Measurements from ENCODE around the gene DPYD. TPM values are rescaled to one million over a fixed set of nuclear protein-coding genes. Genes with fewer than 3 reads are reported as not detected.

The DPYD gene
- total RNA-seq, 4 donors from 2014 or later, result 35.7 to 65.4 (median 43.7) TPM

DNA sequence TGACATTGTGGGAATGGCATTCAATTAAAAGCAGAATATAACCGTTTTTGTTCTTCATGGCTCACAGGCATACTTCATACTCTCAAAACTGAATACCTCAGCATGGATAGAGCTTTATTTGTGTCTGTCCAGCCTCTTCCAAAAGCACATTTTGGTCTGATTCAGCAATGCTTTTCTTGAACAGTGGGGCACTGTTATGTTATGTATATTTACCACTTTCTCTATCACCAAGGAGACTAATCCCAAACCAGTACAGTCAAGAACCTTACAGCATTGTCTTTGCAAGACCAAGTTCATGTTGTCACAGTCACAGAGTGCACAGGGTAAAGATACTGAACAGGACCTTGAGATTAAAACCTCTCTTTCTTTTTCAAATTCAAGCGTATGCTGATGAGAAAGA is 616.5 kb downstream of the DPYD start:
- 65 to 71% methylated on average over 2 of the region's 2 CpGs for WGBS, 2 donors
- no peak overlapping the region for H3K4me3 ChIP-seq
- H3K36me3 ChIP-seq, result peaks cover 0 to 5% (median 0%) of the 10 kb centered on the region in 3 donors
- no peaks in the 10 kb centered on the region for H3K27me3 ChIP-seq
- peak in 1 of 2 donors; percentile 52 for TF ChIP-seq EP300 (IDR thresholded peaks at IDR 0.05)
- TF ChIP-seq, protein P1, sequence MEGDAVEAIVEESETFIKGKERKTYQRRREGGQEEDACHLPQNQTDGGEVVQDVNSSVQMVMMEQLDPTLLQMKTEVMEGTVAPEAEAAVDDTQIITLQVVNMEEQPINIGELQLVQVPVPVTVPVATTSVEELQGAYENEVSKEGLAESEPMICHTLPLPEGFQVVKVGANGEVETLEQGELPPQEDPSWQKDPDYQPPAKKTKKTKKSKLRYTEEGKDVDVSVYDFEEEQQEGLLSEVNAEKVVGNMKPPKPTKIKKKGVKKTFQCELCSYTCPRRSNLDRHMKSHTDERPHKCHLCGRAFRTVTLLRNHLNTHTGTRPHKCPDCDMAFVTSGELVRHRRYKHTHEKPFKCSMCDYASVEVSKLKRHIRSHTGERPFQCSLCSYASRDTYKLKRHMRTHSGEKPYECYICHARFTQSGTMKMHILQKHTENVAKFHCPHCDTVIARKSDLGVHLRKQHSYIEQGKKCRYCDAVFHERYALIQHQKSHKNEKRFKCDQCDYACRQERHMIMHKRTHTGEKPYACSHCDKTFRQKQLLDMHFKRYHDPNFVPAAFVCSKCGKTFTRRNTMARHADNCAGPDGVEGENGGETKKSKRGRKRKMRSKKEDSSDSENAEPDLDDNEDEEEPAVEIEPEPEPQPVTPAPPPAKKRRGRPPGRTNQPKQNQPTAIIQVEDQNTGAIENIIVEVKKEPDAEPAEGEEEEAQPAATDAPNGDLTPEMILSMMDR (IDR thresholded peaks at IDR 0.05), result no peak
- TF ChIP-seq POLR2A (IDR thresholded peaks at IDR 0.05), result no peak
- H3K9me3 ChIP-seq, result no peaks in the 10 kb centered on the region
- no peak for DNase-seq (ENCODE audit: low spot score in 2 of 2)
- H3K4me1 ChIP-seq, result peaks cover 0 to 5% (median 2%) of the 10 kb centered on the region in 4 donors
- peak overlapping the region in 2 of 4 donors; percentile 74 for H3K27ac ChIP-seq

DNA sequence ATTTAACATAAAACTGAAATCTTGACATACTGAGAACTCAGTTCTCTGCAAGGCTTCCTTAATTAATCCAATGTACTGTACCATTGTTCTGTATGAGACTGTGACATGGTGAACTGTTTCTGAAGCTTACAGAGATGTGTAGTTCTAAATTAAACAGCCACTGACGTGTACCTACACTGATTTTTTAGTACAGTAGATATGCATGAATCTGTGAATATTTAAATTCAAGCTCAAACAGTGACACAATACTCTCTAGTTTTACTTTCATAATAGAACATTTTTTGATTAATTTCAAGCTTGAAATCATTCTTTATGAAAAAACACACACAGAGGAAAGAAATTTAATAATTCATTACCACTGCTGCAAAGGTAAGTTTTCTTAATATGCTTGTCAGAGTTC is 621.9 kb downstream of the DPYD start:
- Histone ChIP-seq H3K36me3 (peaks cover 0 to 16% (median 0%) of the 10 kb centered on the region in 3 donors), H3K4me1 (peaks cover 0 to 4% (median 2%) of the 10 kb centered on the region in 4 donors), H3K27ac (no peak overlapping the region), H3K27me3 (no peaks in the 10 kb centered on the region), H3K9me3 (no peaks in the 10 kb centered on the region), H3K4me3 (no peak overlapping the region)
- TF ChIP-seq, protein P1 (IDR thresholded peaks at IDR 0.05), result no peak
- TF ChIP-seq POLR2A (IDR thresholded peaks at IDR 0.05) (no peak), EP300 (IDR thresholded peaks at IDR 0.05) (no peak)
- WGBS, 2 donors, result 91 to 97% methylated on average over 1 of the region's 1 CpG
- no peak for DNase-seq (ENCODE audit: low spot score in 2 of 2)

DNA sequence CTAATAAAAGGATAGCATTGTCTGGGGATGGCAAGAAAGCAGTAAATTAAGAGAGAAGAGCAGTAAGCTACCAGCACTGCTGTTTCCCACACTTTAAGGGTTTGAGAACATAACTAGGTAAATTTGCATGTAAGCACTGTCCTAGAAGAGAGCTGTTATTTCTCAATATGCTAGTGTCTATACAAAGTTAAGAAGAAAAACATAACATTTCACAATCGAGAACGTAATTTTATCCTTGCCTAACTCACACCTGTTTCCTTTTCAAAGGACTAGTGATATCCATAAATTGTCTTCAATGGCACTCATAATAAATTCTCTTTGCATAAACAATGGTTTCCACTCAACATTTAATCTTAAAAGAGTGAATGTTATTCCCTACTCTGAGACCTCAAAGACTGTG is 623.2 kb downstream of the DPYD start:
- Histone ChIP-seq H3K4me3 (no peak overlapping the region), H3K27ac (no peak overlapping the region), H3K4me1 (no peaks in the 10 kb centered on the region), H3K9me3 (no peaks in the 10 kb centered on the region), H3K36me3 (peaks cover 0 to 16% (median 0%) of the 10 kb centered on the region in 3 donors), H3K27me3 (no peaks in the 10 kb centered on the region)
- TF ChIP-seq, protein P1 (IDR thresholded peaks at IDR 0.05), result no peak
- TF ChIP-seq EP300 (IDR thresholded peaks at IDR 0.05) (no peak), POLR2A (IDR thresholded peaks at IDR 0.05) (no peak)
- DNase-seq (ENCODE audit: low spot score in 2 of 2), result no peak
- 86 to 87% methylated on average over 2 of the region's 2 CpGs for WGBS, 2 donors

GRCh38 chr1:97281962-97282361 is 638.9 kb downstream of the DPYD start:
- peaks cover 0 to 6% (median 0%) of the 10 kb centered on the region in 3 donors for H3K36me3 ChIP-seq
- H3K27ac ChIP-seq, result no peak overlapping the region
- H3K4me3 ChIP-seq, result no peak overlapping the region
- H3K27me3 ChIP-seq, result no peaks in the 10 kb centered on the region
- no peak for DNase-seq (ENCODE audit: low spot score in 2 of 2)
- WGBS, 2 donors, result 59 to 80% methylated on average over 1 of the region's 1 CpG
- peaks cover 0 to 5% (median 0%) of the 10 kb centered on the region in 4 donors for H3K9me3 ChIP-seq
- no peaks in the 10 kb centered on the region for H3K4me1 ChIP-seq
- TF ChIP-seq POLR2A (IDR thresholded peaks at IDR 0.05) (no peak), EP300 (IDR thresholded peaks at IDR 0.05) (no peak)
- TF ChIP-seq, protein P1 (IDR thresholded peaks at IDR 0.05), result no peak

- DNase-seq (ENCODE audit: low spot score in 2 of 2), result no peak
- H3K4me3 ChIP-seq, result no peak overlapping the region
- peaks cover 0 to 6% (median 0%) of the 10 kb centered on the region in 3 donors for H3K36me3 ChIP-seq
- TF ChIP-seq EP300 (IDR thresholded peaks at IDR 0.05), result no peak
- TF ChIP-seq POLR2A (IDR thresholded peaks at IDR 0.05), result no peak
- TF ChIP-seq, protein P1 (IDR thresholded peaks at IDR 0.05), result no peak
- H3K4me1 ChIP-seq, result no peaks in the 10 kb centered on the region
- peak overlapping the region in 1 of 4 donors; percentile 32 for H3K27ac ChIP-seq
- WGBS, 2 donors, result 88 to 95% methylated on average over 2 of the region's 2 CpGs
- H3K27me3 ChIP-seq, result no peaks in the 10 kb centered on the region
- no peaks in the 10 kb centered on the region for H3K9me3 ChIP-seq
These were observed 642.8 kb downstream of the DPYD start for GRCh38 chr1:97277891-97278654.

Data from tibial nerve (tissue), 4 donors.